Astrocyte (in vitro differentiated cells and primary cell): ENCODE results near the gene CACNA1C. TPM values are rescaled to one million over a fixed set of nuclear protein-coding genes. Genes with fewer than 3 reads are reported as not detected.

Experiments used
- DNase-seq: peaks from one replicate; pipeline ENCODE4 v3.0.0-alpha.2; 2010; ENCODE audit warnings: low read depth
- FAIRE-seq: peaks from 2 replicates; lab custom pipeline; 2011; peaks lifted over from hg19 to GRCh38; lab: Jason Lieb, UNC
- H2AFZ ChIP-seq: 2 replicates; pipeline ENCODE4 v1.6.0; 2012; ENCODE audit warnings: low read depth, low read length, inconsistent platforms
- H3K27ac ChIP-seq: 2 replicates; pipeline ENCODE4 v1.5.1; 2011; ENCODE audit warnings: low read depth, low read length, inconsistent platforms
- H3K27me3 ChIP-seq: 2 replicates; pipeline ENCODE4 v1.6.0; 2011; ENCODE audit warnings: low read length, inconsistent platforms; ENCODE audit not compliant: insufficient read depth
- H3K36me3 ChIP-seq: 2 replicates; pipeline ENCODE4 v1.5.1; 2011; ENCODE audit warnings: low read length, inconsistent platforms; ENCODE audit not compliant: insufficient read depth
- H3K4me1 ChIP-seq: 2 replicates; pipeline ENCODE4 v1.5.1; 2011; ENCODE audit warnings: low read length, inconsistent platforms; ENCODE audit not compliant: insufficient read depth
- H3K4me2 ChIP-seq: 2 replicates; pipeline ENCODE4 v1.6.0; 2012; ENCODE audit warnings: low read length, inconsistent platforms
- H3K4me3 ChIP-seq: 2 replicates; pipeline ENCODE4 v1.5.1; 2011; ENCODE audit warnings: low read depth, mild to moderate bottlenecking, low read length, inconsistent platforms; ENCODE audit not compliant: insufficient read depth
- H3K79me2 ChIP-seq: 2 replicates; pipeline ENCODE4 v1.6.0; 2012; ENCODE audit warnings: mild to moderate bottlenecking, low read length, inconsistent platforms; ENCODE audit not compliant: insufficient read depth
- H3K9ac ChIP-seq: 2 replicates; pipeline ENCODE4 v1.6.0; 2012; ENCODE audit warnings: mild to moderate bottlenecking, low read length, inconsistent platforms
- H3K9me3 ChIP-seq: 2 replicates; pipeline ENCODE4 v1.5.1; 2012; ENCODE audit warnings: low read depth, mild to moderate bottlenecking, low read length, inconsistent platforms; ENCODE audit not compliant: insufficient read depth
- H4K20me1 ChIP-seq: 2 replicates; pipeline ENCODE4 v1.6.0; 2012; ENCODE audit warnings: low read length, inconsistent platforms; ENCODE audit not compliant: insufficient read depth
- H3K27ac Mint-ChIP-seq: one replicate; pipeline ENCODE4 v1.8.0; 2021; ENCODE audit warnings: mild to moderate bottlenecking, mixed read lengths; ENCODE audit not compliant: unreplicated experiment
- H3K27me3 Mint-ChIP-seq: one replicate; pipeline ENCODE4 v1.8.0; 2021; ENCODE audit warnings: low read depth, mixed read lengths; ENCODE audit not compliant: unreplicated experiment
- H3K36me3 Mint-ChIP-seq: one replicate; pipeline ENCODE4 v1.8.0; 2021; ENCODE audit warnings: low read depth, mixed read lengths; ENCODE audit not compliant: unreplicated experiment
- H3K4me1 Mint-ChIP-seq: one replicate; pipeline ENCODE4 v1.8.0; 2021; ENCODE audit warnings: low read depth, mixed read lengths; ENCODE audit not compliant: unreplicated experiment
- H3K4me3 Mint-ChIP-seq: one replicate; pipeline ENCODE4 v1.8.0; 2021; ENCODE audit warnings: mild to moderate bottlenecking, moderate library complexity, mixed read lengths; ENCODE audit not compliant: unreplicated experiment
- H3K9me3 Mint-ChIP-seq: one replicate; pipeline ENCODE4 v1.8.0; 2021; ENCODE audit warnings: mild to moderate bottlenecking, mixed read lengths; ENCODE audit not compliant: unreplicated experiment
- CTCF ChIP-seq: IDR thresholded peaks from 2 replicates; pipeline ENCODE4 v1.5.1; 2011; ENCODE audit warnings: low read depth, mild to moderate bottlenecking, inconsistent platforms, low read length, moderate library complexity; ENCODE audit not compliant: insufficient read depth
- EZH2 ChIP-seq: IDR thresholded peaks from 2 replicates; pipeline ENCODE4 v1.6.1; 2012; ENCODE audit warnings: mild to moderate bottlenecking, low read length, inconsistent platforms; ENCODE audit not compliant: insufficient read depth
- total RNA-seq: library from RNA; stranded (reverse); gene quantifications from 2 replicates; pipeline ENCODE4 v1.2.1, GENCODE V29; 2021

CACNA1C gene
- total RNA-seq, 1 donor from 2014 or later, result 2.1 TPM

DNA sequence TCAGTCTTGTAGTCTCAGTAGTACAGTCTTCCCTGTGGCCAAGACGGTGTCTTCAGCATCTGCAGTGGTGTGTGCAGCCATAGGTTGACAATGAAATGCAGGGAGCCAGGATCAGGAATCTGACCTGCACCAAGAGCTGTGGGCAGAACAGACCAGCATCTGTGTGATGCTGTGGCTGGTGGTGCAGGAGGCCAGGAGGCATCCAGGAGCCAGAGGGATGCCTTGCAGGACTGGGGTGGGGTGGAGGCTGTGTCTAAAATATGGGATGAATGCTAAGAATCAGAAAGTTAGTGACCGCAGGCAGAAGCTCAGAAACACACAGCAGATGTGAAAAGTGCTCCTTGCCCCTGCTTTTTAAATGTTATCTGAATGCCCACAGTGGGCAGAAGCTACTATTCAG, 209.7 kb downstream of the CACNA1C start:
- no peak overlapping the region for H3K27ac ChIP-seq
- H3K36me3 Mint-ChIP-seq, result no peaks in the 10 kb centered on the region
- H3K4me3 Mint-ChIP-seq, result no peak overlapping the region
- TF ChIP-seq CTCF (no peak), EZH2 (no peak)
- H3K9me3 Mint-ChIP-seq, result peaks cover 1% of the 10 kb centered on the region
- no peak overlapping the region for H3K9ac ChIP-seq
- DNase-seq (no peak), FAIRE-seq (no peak)
- peaks cover 19% of the 10 kb centered on the region for H3K4me1 Mint-ChIP-seq
- H2AFZ ChIP-seq, result no peak overlapping the region
- no peaks in the 10 kb centered on the region for H3K79me2 ChIP-seq
- H3K9me3 ChIP-seq, result no peaks in the 10 kb centered on the region
- H3K4me1 ChIP-seq, result peaks cover 37% of the 10 kb centered on the region
- H3K4me2 ChIP-seq, result no peak overlapping the region
- H3K27ac Mint-ChIP-seq, result no peak overlapping the region
- H3K27me3 ChIP-seq, result no peaks in the 10 kb centered on the region
- no peak overlapping the region for H3K4me3 ChIP-seq
- H3K27me3 Mint-ChIP-seq, result peaks cover 2% of the 10 kb centered on the region
- no peaks in the 10 kb centered on the region for H4K20me1 ChIP-seq
- no peaks in the 10 kb centered on the region for H3K36me3 ChIP-seq

DNA sequence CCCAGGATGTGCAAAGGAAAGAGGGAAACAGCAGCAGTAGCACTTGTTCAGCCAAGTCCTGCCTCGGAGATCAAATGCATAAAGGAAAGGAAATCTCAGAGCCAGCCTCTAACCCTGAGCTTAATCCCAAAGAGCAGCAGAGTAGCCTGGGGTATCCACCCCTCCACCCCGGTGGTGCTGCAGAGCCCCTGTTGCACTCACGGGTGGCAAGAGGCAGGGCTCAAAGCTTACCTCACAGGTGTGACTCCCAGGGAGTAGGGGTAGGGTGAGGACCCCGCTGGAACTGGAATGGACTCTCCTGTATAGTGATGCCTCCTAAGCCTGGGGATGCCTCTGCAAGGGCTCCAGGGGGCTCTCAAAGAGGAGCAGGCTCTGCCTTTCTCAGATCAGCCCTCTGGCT, 211.1 kb downstream of the CACNA1C start:
- Histone ChIP-seq H3K9ac (no peak overlapping the region), H3K9me3 (no peaks in the 10 kb centered on the region), H2AFZ (no peak overlapping the region), H3K27me3 (no peaks in the 10 kb centered on the region), H3K36me3 (no peaks in the 10 kb centered on the region), H3K4me1 (peaks cover 51% of the 10 kb centered on the region), H3K4me2 (no peak overlapping the region), H3K4me3 (no peak overlapping the region), H3K79me2 (no peaks in the 10 kb centered on the region), H4K20me1 (no peaks in the 10 kb centered on the region), H3K27ac (peak overlapping the region; percentile 87)
- Mint-ChIP-seq H3K4me3 (no peak overlapping the region), H3K4me1 (peaks cover 34% of the 10 kb centered on the region), H3K27me3 (peaks cover 2% of the 10 kb centered on the region), H3K9me3 (peaks cover 1% of the 10 kb centered on the region), H3K27ac (no peak overlapping the region), H3K36me3 (no peaks in the 10 kb centered on the region)
- DNase-seq (no peak), FAIRE-seq (no peak)
- TF ChIP-seq CTCF (no peak), EZH2 (no peak)

DNA sequence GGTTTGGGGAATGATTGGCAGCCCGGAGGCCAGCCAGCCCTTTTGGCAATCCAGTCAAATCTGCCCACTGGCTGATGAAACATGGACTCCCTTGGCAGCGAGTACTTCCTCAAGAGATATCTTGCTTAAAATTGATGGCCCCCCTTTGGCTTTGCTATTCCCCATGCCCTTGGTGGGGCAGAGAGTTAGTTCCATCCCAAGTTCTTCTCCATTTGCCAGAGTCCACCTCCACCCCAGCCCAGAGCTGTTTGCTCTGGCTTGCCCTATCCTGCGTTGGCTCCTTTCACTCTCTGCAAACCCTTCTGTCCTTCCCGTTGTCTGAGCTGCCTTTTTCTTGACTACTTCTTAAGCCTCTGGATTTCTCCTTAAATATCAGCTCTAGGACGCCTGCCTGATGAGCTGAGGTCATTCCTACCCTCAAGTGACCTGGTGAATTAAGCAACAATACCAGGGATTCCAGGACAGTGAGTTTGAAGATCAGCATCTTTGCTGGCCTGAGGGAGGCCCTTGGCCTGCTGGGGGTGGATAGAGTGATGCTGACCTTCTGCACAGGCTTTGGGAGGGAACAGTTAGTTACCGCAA, 212.0 kb downstream of the CACNA1C start:
- Histone ChIP-seq H3K9ac (peak overlapping the region; percentile 70), H3K79me2 (no peaks in the 10 kb centered on the region), H3K36me3 (no peaks in the 10 kb centered on the region), H2AFZ (peak overlapping the region; percentile 23), H3K27me3 (no peaks in the 10 kb centered on the region), H3K4me3 (no peak overlapping the region), H3K4me2 (peak overlapping the region; percentile 74), H4K20me1 (no peaks in the 10 kb centered on the region), H3K9me3 (no peaks in the 10 kb centered on the region), H3K27ac (peak overlapping the region; percentile 87), H3K4me1 (peaks cover 57% of the 10 kb centered on the region)
- peaks cover 39% of the 10 kb centered on the region for H3K4me1 Mint-ChIP-seq
- peaks cover 5% of the 10 kb centered on the region for H3K27me3 Mint-ChIP-seq
- peaks cover 4% of the 10 kb centered on the region for H3K9me3 Mint-ChIP-seq
- peak; percentile 98 for DNase-seq
- peak overlapping the region; percentile 70 for H3K27ac Mint-ChIP-seq
- H3K36me3 Mint-ChIP-seq, result no peaks in the 10 kb centered on the region
- FAIRE-seq, result peak; percentile 91
- no peak overlapping the region for H3K4me3 Mint-ChIP-seq
- TF ChIP-seq CTCF, result no peak
- no peak for TF ChIP-seq EZH2
